Parathyroid adenoma (tissue), 2 donors: Measurements from ENCODE around the gene PRRG4.

ENCODE experiments used
- H2AFZ ChIP-seq: fragments of 300-600 bp; sonication (generic); one replicate; pipeline ENCODE4 v1.7.0; 2017; ENCODE audit warnings: antibody characterized with exemption, mild to moderate bottlenecking
- H3K27ac ChIP-seq: fragments of 300-600 bp; sonication (generic); one replicate; pipeline ENCODE4 v1.7.0; 2017
- H3K27me3 ChIP-seq: fragments of 300-600 bp; sonication (generic); one replicate; pipeline ENCODE4 v1.7.0; 2017; ENCODE audit warnings: low read length; ENCODE audit not compliant: control insufficient read depth, insufficient read depth
- H3K36me3 ChIP-seq: fragments of 300-600 bp; sonication (generic); one replicate; pipeline ENCODE4 v1.7.0; 2017; ENCODE audit warnings: low read length; ENCODE audit not compliant: control insufficient read depth, insufficient read depth
- H3K4me1 ChIP-seq: fragments of 300-600 bp; sonication (generic); one replicate; pipeline ENCODE4 v1.7.0; 2017; ENCODE audit warnings: control low read depth
- H3K4me2 ChIP-seq: fragments of 300-600 bp; sonication (generic); one replicate; pipeline ENCODE4 v1.7.0; 2017; ENCODE audit warnings: low read length
- H3K4me3 ChIP-seq: fragments of 300-600 bp; sonication (generic); one replicate; pipeline ENCODE4 v1.7.0; 2017; ENCODE audit warnings: low read depth, low read length
- H3K79me2 ChIP-seq: fragments of 300-600 bp; sonication (generic); one replicate; pipeline ENCODE4 v1.7.0; 2017; ENCODE audit warnings: control low read depth
- H3K9ac ChIP-seq: fragments of 300-600 bp; sonication (generic); one replicate; pipeline ENCODE4 v1.7.0; 2017; ENCODE audit warnings: mild to moderate bottlenecking
- H3K9me3 ChIP-seq: fragments of 300-600 bp; sonication (generic); one replicate; pipeline ENCODE4 v1.7.0; 2017; ENCODE audit warnings: low read length; ENCODE audit not compliant: control insufficient read depth
- CTCF ChIP-seq: fragments of 300-600 bp; sonication (generic); IDR thresholded peaks from one replicate; pipeline ENCODE4 v1.7.0; 2017; ENCODE audit warnings: antibody characterized with exemption, mild to moderate bottlenecking
- donor health status: primary hyperparathyroidism.

PRRG4 gene

GRCh38 chr11:32897103-32897502 lies 67.4 kb downstream of the PRRG4 start:
- Histone ChIP-seq H3K79me2 (peaks cover 2% of the 10 kb centered on the region), H3K9me3 (no peaks in the 10 kb centered on the region), H3K4me3 (no peak overlapping the region), H3K4me2 (no peak overlapping the region), H3K4me1 (no peaks in the 10 kb centered on the region), H3K27me3 (no peaks in the 10 kb centered on the region), H2AFZ (no peak overlapping the region), H3K36me3 (no peaks in the 10 kb centered on the region), H3K27ac (no peak overlapping the region), H3K9ac (no peak overlapping the region)
- no peak for TF ChIP-seq CTCF

- Histone ChIP-seq H3K4me3 (no peak overlapping the region), H3K79me2 (peaks cover 2% of the 10 kb centered on the region), H3K4me1 (no peaks in the 10 kb centered on the region), H3K9ac (no peak overlapping the region), H3K36me3 (no peaks in the 10 kb centered on the region), H2AFZ (no peak overlapping the region), H3K9me3 (no peaks in the 10 kb centered on the region), H3K4me2 (no peak overlapping the region), H3K27ac (no peak overlapping the region), H3K27me3 (no peaks in the 10 kb centered on the region)
- TF ChIP-seq CTCF, result no peak
These were observed 69.7 kb downstream of the PRRG4 start for GRCh38 chr11:32899438-32899837.

- H3K36me3 ChIP-seq, result no peaks in the 10 kb centered on the region
- H3K27ac ChIP-seq, result no peak overlapping the region
- H3K4me2 ChIP-seq, result no peak overlapping the region
- H3K4me3 ChIP-seq, result no peak overlapping the region
- peaks cover 3% of the 10 kb centered on the region for H3K4me1 ChIP-seq
- no peak for TF ChIP-seq CTCF
- H3K27me3 ChIP-seq, result no peaks in the 10 kb centered on the region
- no peak overlapping the region for H2AFZ ChIP-seq
- no peaks in the 10 kb centered on the region for H3K9me3 ChIP-seq
- no peak overlapping the region for H3K9ac ChIP-seq
- H3K79me2 ChIP-seq, result no peaks in the 10 kb centered on the region
These were observed 72.5 kb downstream of the PRRG4 start for GRCh38 chr11:32902089-32902665.

GRCh38 chr11:32905028-32905667 lies 75.4 kb downstream of the PRRG4 start:
- H3K79me2 ChIP-seq, result peaks cover 7% of the 10 kb centered on the region
- H3K36me3 ChIP-seq, result no peaks in the 10 kb centered on the region
- H3K4me3 ChIP-seq, result no peak overlapping the region
- no peak for TF ChIP-seq CTCF
- no peak overlapping the region for H3K9ac ChIP-seq
- H2AFZ ChIP-seq, result no peak overlapping the region
- H3K4me1 ChIP-seq, result peaks cover 3% of the 10 kb centered on the region
- H3K4me2 ChIP-seq, result peak overlapping the region; percentile 38
- H3K27me3 ChIP-seq, result no peaks in the 10 kb centered on the region
- no peaks in the 10 kb centered on the region for H3K9me3 ChIP-seq
- H3K27ac ChIP-seq, result peak overlapping the region; percentile 19
